ENCODE data around the gene HSPA1L.
"Not testable (repeated sequence)": the region's sequence is repeated elsewhere in the genome, so short reads cannot be mapped to it uniquely, and the experiment has no call there.

The HSPA1L gene

DNA sequence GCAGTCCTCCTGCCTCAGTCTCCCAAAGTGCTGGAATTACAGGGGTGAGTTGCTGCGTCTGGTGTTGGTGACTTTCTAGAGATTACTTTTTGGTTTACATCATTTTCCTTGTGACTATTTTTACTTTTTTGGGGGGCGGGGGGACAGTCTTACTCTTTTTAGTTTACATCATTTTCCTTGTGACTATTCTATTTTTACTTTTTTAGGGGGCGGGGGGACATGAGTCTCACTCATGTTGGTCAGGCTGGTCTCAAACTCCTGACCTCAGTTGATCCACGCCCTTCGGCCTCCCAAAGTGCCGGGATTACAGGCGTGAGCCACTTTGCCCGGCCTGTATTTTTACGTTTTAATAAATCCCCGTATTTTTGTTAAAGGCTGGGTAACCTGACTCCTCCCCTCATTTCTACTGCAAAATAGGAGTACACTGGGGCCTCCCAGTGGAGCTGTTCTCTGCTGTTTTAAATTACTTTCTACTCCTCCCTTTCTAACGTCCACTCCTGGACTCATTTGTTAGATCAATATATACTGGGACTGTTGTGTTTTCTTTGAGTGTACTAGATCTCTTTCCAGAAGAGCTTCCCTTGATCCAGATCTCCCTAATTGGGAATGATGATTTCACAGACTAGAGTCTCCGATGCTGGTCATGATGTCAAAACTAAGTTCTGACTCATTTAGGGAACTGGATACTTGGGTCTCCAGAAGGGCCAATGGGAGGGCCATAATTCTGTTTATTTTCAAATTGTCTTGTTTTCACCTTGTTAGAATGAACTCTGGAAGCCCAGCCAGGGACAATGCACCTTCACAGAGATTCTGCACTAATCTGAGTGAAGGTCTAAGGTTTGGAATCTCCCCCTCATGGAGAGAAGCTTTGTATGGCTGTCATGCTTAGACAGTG lies 21.6 kb upstream of the HSPA1L start:
- DNase-seq = peak in 1 of 6 experiments; percentile 19

GRCh38 chr6:31836047-31836473 lies 21.0 kb upstream of the HSPA1L start:
- no peak for DNase-seq

DNA sequence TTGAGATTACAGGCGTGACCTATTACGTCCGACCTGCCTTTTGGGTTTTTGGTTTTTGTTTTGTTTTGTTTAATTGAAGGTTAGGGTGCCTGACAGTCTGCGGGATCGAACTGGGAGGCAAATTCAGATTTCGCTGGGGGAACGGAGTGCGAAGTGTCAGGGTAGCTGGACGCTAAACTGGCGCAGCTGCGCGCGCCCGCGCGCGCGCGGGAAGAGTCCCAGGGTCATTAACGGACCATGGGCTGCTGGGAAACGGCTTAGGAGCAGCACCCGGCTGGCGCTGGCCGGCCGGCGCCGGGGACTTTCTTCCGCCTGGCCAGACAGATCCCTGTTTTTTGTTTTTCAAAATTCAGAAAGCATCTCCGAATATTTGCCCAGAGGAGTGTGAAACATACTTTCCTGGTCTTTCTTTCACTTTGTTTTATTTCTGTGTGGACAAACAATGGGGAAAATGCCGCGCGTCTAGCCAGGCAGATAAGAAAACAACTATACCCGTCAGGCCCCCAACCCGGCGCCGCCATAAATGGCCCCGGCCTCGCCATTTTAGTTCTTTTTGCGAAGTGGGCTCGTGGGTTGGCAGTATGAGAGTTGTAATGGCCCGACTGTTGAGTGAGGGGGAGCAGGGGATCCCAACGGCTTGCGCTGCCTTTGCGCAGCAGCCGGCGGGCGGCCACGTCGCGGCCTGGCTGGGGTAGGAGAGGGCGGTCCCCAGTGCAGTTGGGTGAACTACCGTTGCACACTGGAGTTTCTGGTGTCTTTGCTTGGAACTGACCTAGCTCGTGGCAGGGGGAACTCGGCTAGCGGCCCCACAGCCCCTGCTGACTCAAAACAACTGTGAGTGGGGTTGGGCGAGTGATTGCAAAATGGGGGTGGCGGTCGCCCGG lies 19.5 kb upstream of the HSPA1L start:
- DNase-seq = peak; percentile 67 to 87 (median 74)

GRCh38 chr6:31831350-31832215 lies 16.5 kb upstream of the HSPA1L start:
- peak in 1 of 6 experiments; percentile 26 for DNase-seq

GRCh38 chr6:31830886-31831335 lies 15.8 kb upstream of the HSPA1L start:
- DNase-seq = no peak

DNA sequence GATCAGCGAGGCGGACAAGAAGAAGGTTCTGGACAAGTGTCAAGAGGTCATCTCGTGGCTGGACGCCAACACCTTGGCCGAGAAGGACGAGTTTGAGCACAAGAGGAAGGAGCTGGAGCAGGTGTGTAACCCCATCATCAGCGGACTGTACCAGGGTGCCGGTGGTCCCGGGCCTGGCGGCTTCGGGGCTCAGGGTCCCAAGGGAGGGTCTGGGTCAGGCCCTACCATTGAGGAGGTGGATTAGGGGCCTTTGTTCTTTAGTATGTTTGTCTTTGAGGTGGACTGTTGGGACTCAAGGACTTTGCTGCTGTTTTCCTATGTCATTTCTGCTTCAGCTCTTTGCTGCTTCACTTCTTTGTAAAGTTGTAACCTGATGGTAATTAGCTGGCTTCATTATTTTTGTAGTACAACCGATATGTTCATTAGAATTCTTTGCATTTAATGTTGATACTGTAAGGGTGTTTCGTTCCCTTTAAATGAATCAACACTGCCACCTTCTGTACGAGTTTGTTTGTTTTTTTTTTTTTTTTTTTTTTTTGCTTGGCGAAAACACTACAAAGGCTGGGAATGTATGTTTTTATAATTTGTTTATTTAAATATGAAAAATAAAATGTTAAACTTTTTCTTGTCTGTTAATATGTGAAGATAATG lies 14.7 kb upstream of the HSPA1L start:
- peak in 4 of 6 experiments; percentile 15 to 81 (median 58) for DNase-seq

GRCh38 chr6:31827286-31828079 lies 12.4 kb upstream of the HSPA1L start, which contains the start of gene HSPA1B:
Gene HSPA1B (plus strand): TSS chr6:31827738. CDS start chr6:31827951, 213 bp downstream.
- peak; percentile 78 to 92 (median 86) for DNase-seq

- DNase-seq = peak in 1 of 6 experiments; percentile 46
These were observed 11.8 kb upstream of the HSPA1L start for GRCh38 chr6:31826793-31827285.

- no peak for DNase-seq
These were observed 10.5 kb upstream of the HSPA1L start for GRCh38 chr6:31825553-31825952.

DNA sequence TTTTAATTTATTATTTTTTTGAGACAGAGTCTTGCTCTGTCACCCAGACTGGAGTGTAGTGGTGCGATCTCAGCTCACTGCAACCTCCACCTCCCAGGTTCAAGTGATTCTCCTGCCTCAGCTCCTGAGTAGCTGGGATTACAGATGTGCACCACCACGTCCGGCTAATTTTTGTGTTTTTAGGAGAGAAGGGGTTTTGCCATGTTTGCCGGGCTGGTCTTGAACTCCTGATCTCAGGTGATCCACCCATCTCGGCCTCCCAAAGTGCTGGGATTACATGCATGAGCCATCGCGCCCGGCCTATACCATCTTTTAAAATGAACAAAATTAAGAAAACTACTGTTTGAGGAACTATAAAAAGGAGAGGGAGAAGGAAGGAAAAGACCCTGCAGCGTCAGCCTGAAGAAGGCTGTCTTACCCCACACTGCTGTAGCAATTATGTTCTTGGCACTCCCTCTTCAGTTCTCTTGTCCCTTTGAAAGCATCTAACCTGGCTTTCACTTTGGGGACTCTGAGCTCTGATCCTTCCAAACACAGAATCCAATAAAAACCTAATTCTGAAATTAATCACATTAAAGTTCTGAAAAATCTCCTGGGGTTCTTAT lies 8.6 kb upstream of the HSPA1L start:
- DNase-seq = not testable (repeated sequence)

- peak; percentile 39 to 65 (median 57) for DNase-seq
These were observed 7.1 kb upstream of the HSPA1L start for GRCh38 chr6:31822036-31822821.

GRCh38 chr6:31821301-31822035 lies 6.4 kb upstream of the HSPA1L start:
- peak in 3 of 6 experiments; percentile 38 to 42 (median 42) for DNase-seq

DNA sequence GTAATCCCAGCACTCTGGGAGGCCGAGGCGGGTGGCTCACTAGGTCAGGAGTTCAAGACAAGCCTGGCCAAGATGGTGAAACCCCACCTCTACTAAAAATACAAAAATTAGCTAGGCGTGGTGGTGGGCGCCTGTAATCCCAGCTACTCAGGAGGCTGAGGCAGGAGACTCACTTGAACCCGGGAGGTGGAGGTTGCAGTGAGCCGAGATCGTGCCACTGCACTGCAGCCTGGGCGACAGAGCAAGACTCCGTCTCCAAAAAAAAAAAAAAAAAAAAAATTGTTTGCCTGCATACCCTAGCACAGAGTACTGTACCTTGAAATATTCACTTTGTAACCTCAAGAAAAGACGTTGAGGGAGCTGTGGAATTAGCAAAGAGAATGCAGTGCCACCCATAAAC lies 5.3 kb upstream of the HSPA1L start:
- DNase-seq = not testable (repeated sequence)

DNA sequence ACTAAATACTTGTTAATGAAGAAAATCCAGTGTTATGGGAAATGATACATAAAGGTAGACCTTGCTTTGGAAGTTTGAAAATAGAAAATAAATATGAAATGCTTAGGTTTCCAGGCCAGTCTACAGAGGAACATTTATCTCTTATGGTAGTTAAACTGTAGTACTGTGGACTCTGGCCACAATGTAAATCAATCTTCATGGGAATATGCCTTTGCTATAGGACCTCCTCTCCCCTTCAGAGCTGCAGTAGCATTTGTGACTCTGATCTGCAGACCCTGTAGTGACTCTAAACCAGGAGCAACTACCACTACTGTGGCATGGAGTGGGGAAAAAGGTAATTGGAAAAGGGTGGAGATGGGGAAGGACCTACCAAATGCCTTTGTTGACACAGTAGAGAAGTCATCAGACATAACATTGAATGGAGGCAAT lies 4.8 kb upstream of the HSPA1L start:
- no peak for DNase-seq

DNA sequence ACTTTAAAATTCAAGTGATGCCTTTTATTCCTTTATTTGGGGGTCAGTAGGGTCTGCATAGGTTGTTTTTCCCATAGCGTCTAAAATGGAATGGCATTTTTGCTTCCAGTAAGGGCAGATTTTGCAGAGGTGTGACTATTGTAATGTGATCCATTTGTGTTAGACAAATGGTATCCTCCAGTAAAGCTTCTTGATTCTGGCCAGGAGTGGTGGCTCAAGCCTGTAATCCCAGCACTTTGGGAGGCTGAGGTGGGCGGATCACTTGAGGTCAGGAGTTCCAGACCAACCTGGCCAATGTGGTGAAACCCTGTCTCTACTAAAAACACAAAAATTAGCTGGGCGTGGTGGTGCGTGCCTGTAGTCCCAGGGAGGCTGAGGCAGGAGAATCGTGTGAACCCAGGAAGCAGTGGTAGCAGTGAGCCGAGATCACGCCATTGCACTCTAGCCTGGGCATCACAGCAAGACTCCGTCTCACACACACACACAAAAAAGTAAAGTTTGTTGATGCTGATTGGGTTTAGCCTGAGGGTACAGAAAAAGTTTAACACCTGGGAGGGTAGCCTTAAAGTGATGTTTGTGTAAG lies 2.9 kb upstream of the HSPA1L start:
- DNase-seq = not testable (repeated sequence)

DNA sequence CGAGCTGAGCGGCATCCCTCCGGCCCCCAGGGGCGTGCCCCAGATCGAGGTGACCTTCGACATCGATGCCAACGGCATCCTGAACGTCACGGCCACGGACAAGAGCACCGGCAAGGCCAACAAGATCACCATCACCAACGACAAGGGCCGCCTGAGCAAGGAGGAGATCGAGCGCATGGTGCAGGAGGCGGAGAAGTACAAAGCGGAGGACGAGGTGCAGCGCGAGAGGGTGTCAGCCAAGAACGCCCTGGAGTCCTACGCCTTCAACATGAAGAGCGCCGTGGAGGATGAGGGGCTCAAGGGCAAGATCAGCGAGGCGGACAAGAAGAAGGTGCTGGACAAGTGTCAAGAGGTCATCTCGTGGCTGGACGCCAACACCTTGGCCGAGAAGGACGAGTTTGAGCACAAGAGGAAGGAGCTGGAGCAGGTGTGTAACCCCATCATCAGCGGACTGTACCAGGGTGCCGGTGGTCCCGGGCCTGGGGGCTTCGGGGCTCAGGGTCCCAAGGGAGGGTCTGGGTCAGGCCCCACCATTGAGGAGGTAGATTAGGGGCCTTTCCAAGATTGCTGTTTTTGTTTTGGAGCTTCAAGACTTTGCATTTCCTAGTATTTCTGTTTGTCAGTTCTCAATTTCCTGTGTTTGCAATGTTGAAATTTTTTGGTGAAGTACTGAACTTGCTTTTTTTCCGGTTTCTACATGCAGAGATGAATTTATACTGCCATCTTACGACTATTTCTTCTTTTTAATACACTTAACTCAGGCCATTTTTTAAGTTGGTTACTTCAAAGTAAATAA lies 2.2 kb upstream of the HSPA1L start:
- DNase-seq = peak in 4 of 6 experiments; percentile 33 to 80 (median 68)

- DNase-seq = peak; percentile 29 to 74 (median 46)
These were observed 432 bp downstream of the HSPA1L start for GRCh38 chr6:31814677-31815024.

All from stimulated activated naive CD4-positive, alpha-beta T cell (primary cell).